HG02798 (cell line): ENCODE data around the gene SDR39U1.

ENCODE experiments used
- ATAC-seq: cut with Tn5 transposase; IDR thresholded peaks from one replicate; pipeline ENCODE4 v1.9.1; 2021; ENCODE audit warnings: mild to moderate bottlenecking; ENCODE audit not compliant: unreplicated experiment, poor library complexity

SDR39U1 gene

DNA sequence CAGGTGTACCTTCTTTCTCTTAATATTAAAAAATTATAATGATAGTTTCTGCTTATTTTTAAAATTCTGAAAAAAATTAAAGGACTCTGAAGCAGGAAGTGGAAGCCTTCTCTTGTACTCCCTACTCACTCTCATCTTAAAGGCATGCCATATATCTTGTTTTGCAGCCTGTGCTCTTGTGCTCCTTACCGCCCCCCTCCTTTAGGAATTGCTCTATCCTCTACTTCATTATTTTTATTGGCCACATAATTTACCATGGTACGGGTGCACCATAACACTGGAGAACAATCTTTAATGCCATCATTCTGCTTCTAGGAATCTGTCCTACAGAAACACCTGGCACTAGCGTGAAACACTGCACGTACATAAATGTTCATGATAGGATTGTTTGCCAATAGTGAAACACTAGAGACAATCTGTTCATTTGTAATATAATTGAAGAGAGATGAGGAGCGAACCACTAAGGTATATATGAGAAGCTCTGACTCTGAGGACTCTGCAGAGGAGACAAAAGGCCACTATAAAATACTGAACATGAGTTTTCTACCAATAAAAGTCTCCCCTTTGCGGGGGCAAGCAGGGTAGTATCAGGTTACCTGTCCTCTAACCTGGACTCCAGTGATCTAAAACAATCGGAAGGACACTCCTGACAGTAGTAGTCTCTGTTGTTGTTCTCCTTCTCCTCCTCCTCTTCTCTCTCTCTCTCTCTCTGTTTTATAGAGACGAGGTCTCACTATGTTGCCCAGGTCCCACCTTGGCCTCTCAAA lies 50.1 kb downstream of the SDR39U1 start:
- ATAC-seq, result no peak

DNA sequence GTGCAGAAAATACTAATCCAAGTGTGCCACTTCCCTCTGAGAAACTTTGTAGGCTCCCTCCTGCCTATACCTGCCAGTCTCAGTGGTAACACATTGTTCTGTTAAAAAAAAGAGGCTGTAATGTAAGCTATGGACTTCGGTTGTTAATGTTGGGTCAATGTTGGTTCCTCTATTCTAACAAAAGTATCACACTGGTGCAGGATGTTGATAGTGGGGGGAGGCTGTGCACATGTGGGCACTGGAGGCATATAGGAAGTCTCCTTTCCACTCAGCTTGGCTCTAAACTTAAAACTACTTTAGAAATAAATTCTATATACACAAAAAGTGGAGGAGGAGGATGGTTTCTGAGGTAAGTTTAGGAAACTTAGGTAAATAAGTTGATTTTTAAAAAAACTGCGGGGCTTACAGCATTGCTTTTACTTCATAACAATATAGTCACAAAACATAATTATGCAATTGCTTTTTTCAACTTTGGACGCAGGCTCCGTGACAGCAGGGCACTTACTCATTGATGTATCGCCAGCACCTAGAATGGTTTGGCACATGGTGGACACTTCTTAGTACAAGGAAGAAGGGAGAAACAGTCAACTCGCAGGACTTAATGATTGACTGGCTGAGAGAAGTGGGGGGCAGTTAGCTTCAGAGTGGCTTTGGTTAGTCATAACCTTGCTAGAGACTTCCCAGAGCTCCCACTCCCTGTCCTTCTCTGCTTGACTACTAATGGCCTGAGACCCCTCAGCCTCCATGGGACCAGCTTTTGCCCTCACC lies 51.7 kb downstream of the SDR39U1 start:
- ATAC-seq, result no peak
